ENCODE results near the gene EXOC6B. TPM values are rescaled to one million over a fixed set of nuclear protein-coding genes. Genes with fewer than 3 reads are reported as not detected.

The EXOC6B gene
- total RNA-seq, 4 donors from 2014 or later = 15.7 to 58.4 (median 37.9) TPM

DNA sequence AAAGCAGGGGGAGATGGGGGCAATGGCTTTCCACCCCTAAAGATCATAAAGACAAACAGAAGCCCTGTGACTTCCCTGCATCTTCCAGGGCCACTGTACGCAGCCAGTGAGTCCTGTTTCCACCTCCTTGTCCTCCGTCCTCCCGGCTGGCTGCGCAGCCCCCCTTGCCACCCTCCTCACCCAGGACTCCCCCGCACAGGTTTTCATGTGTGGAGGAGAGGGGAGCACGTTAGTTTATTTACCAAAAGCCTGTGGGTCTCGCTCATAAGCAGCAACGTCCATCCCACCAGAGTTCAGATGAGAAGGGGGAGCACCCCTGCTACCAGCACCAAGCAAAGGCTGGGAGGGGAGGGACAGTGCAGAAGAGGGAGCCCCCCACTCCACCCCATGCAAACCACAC, 689.9 kb downstream of the EXOC6B start:
- Histone ChIP-seq H3K36me3 (no peaks in the 10 kb centered on the region), H3K27ac (no peak overlapping the region), H3K27me3 (no peaks in the 10 kb centered on the region), H3K9me3 (no peaks in the 10 kb centered on the region), H3K4me1 (peaks cover 13 to 16% (median 15%) of the 10 kb centered on the region in 4 donors), H3K4me3 (no peak overlapping the region)
- TF ChIP-seq, protein P1, sequence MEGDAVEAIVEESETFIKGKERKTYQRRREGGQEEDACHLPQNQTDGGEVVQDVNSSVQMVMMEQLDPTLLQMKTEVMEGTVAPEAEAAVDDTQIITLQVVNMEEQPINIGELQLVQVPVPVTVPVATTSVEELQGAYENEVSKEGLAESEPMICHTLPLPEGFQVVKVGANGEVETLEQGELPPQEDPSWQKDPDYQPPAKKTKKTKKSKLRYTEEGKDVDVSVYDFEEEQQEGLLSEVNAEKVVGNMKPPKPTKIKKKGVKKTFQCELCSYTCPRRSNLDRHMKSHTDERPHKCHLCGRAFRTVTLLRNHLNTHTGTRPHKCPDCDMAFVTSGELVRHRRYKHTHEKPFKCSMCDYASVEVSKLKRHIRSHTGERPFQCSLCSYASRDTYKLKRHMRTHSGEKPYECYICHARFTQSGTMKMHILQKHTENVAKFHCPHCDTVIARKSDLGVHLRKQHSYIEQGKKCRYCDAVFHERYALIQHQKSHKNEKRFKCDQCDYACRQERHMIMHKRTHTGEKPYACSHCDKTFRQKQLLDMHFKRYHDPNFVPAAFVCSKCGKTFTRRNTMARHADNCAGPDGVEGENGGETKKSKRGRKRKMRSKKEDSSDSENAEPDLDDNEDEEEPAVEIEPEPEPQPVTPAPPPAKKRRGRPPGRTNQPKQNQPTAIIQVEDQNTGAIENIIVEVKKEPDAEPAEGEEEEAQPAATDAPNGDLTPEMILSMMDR (IDR thresholded peaks at IDR 0.05) = no peak
- no peak for TF ChIP-seq EP300 (IDR thresholded peaks at IDR 0.05; ENCODE audit: low read depth)
- TF ChIP-seq POLR2AphosphoS5 (IDR thresholded peaks at IDR 0.05) = no peak
- TF ChIP-seq POLR2A (IDR thresholded peaks at IDR 0.05) = no peak
- WGBS, 2 donors (ENCODE audit: low coverage in 1 of 2) = 80% methylated on average over 8 of the region's 8 CpGs; no CpG with 5 or more reads in 1 of the 2 donors
- DNase-seq = no peak
- in situ Hi-C loops (cut with MboI; ENCODE audit: low pct_ligation_motif_present in 1 of 4, low pct_unique_long_range_greater_than_20kb in 1 of 4, low sequenced_read_pairs in 3 of 4) (loop anchor here in 3 of 4 donors (25.0 kb wide), 3 partner anchors 324 to 601 kb away; no protein-coding TSS in a partner anchor), intact Hi-C loops (cut with DNase I; ENCODE audit: low total_unique reads) (no loop called here)

DNA sequence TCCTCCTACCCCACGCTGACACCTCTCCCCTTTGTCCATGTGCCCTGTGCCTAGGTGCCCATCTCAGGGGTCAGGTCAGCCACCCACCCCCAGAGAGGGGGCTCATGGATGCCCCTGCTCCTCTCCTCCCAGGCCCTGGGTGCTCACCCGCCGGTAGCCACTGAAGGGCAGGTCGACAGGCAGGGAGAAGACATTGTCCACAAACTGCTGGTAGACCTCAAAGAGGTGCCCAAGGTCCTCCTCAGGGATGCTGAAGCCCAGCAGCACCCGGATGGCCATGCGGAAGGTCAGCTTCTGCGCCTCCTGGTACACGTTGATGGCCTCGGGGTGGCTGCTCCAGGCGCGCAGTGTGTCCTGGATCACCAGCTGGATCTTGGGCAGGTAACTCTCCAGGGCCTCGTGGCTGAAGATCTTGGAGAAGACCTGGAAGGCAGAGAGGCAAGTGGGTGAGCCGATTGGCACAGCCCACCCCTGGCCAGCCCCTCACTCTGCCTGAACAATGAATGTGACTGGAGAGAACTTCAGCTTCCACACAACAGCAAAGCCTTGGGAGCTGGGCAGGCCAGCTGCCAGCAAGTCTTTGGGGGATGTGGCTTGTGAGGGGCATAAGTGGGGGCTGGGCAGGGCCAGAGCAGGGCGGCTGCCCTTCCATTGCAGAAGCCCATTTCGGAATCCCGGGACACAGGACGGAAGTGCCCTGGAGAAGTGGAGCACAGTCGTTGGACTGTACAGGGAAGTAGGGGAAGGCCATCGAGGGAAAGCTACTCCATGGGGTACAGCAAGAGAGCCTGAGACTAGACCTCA, 690.6 kb downstream of the EXOC6B start:
- H3K27ac ChIP-seq = no peak overlapping the region
- no peaks in the 10 kb centered on the region for H3K27me3 ChIP-seq
- no peak overlapping the region for H3K4me3 ChIP-seq
- in situ Hi-C loops (cut with MboI; ENCODE audit: low pct_ligation_motif_present in 1 of 4, low pct_unique_long_range_greater_than_20kb in 1 of 4, low sequenced_read_pairs in 3 of 4) (loop anchor here in 3 of 4 donors (25.0 kb wide), 3 partner anchors 323 to 602 kb away; no protein-coding TSS in a partner anchor), intact Hi-C loops (cut with DNase I; ENCODE audit: low total_unique reads) (no loop called here)
- no peak for DNase-seq
- TF ChIP-seq POLR2AphosphoS5 (IDR thresholded peaks at IDR 0.05) (no peak), EP300 (IDR thresholded peaks at IDR 0.05; ENCODE audit: low read depth) (no peak), POLR2A (IDR thresholded peaks at IDR 0.05) (no peak)
- no peaks in the 10 kb centered on the region for H3K36me3 ChIP-seq
- WGBS, 2 donors (ENCODE audit: low coverage in 1 of 2) = 87% methylated on average over 14 of the region's 19 CpGs; no CpG with 5 or more reads in 1 of the 2 donors
- peaks cover 13 to 16% (median 15%) of the 10 kb centered on the region in 4 donors for H3K4me1 ChIP-seq
- H3K9me3 ChIP-seq = no peaks in the 10 kb centered on the region

GRCh38 chr2:72134408-72134996, 691.3 kb downstream of the EXOC6B start:
- H3K36me3 ChIP-seq = no peaks in the 10 kb centered on the region
- 86% methylated on average over 10 of the region's 10 CpGs; no CpG with 5 or more reads in 1 of the 2 donors for WGBS, 2 donors (ENCODE audit: low coverage in 1 of 2)
- no peak overlapping the region for H3K27ac ChIP-seq
- H3K9me3 ChIP-seq = no peaks in the 10 kb centered on the region
- in situ Hi-C loops (cut with MboI; ENCODE audit: low pct_ligation_motif_present in 1 of 4, low pct_unique_long_range_greater_than_20kb in 1 of 4, low sequenced_read_pairs in 3 of 4) (loop anchor here in 3 of 4 donors (25.0 kb wide), 3 partner anchors 322 to 603 kb away; no protein-coding TSS in a partner anchor), intact Hi-C loops (cut with DNase I; ENCODE audit: low total_unique reads) (no loop called here)
- no peak overlapping the region for H3K4me3 ChIP-seq
- H3K4me1 ChIP-seq = peaks cover 13 to 16% (median 15%) of the 10 kb centered on the region in 4 donors
- no peak for TF ChIP-seq POLR2A (IDR thresholded peaks at IDR 0.05)
- TF ChIP-seq POLR2AphosphoS5 (IDR thresholded peaks at IDR 0.05) = no peak
- TF ChIP-seq EP300 (IDR thresholded peaks at IDR 0.05; ENCODE audit: low read depth) = no peak
- TF ChIP-seq, protein P1 (IDR thresholded peaks at IDR 0.05) = no peak
- DNase-seq = no peak
- no peaks in the 10 kb centered on the region for H3K27me3 ChIP-seq

- H3K9me3 ChIP-seq = no peaks in the 10 kb centered on the region
- no peak overlapping the region for H3K4me3 ChIP-seq
- DNase-seq = no peak
- H3K27me3 ChIP-seq = no peaks in the 10 kb centered on the region
- in situ Hi-C loops (cut with MboI; ENCODE audit: low pct_ligation_motif_present in 1 of 4, low pct_unique_long_range_greater_than_20kb in 1 of 4, low sequenced_read_pairs in 3 of 4) = loop anchor here in 3 of 4 donors (25.0 kb wide), 3 partner anchors 322 to 603 kb away; no protein-coding TSS in a partner anchor
- WGBS, 2 donors (ENCODE audit: low coverage in 1 of 2) = 82% methylated on average over 11 of the region's 11 CpGs; no CpG with 5 or more reads in 1 of the 2 donors
- intact Hi-C loops (cut with DNase I; ENCODE audit: low total_unique reads) = no loop called here
- peaks cover 12 to 14% (median 14%) of the 10 kb centered on the region in 4 donors for H3K4me1 ChIP-seq
- no peaks in the 10 kb centered on the region for H3K36me3 ChIP-seq
- TF ChIP-seq EP300 (IDR thresholded peaks at IDR 0.05; ENCODE audit: low read depth) (no peak), POLR2AphosphoS5 (IDR thresholded peaks at IDR 0.05) (no peak), POLR2A (IDR thresholded peaks at IDR 0.05) (no peak)
- TF ChIP-seq, protein P1 (IDR thresholded peaks at IDR 0.05) = no peak
- H3K27ac ChIP-seq = no peak overlapping the region
Measured at GRCh38 chr2:72133721-72134407, 692.0 kb downstream of the EXOC6B start.
